Mucosa of stomach (tissue), 1 donor: ENCODE data around the gene PXDC1.

Source experiments
- H3K27me3 ChIP-seq: one replicate; pipeline ENCODE4 v1.7.0; 2013; ENCODE audit warnings: mild to moderate bottlenecking, low read length; ENCODE audit not compliant: control insufficient read depth, insufficient read depth
- H3K36me3 ChIP-seq: one replicate; pipeline ENCODE4 v1.7.0; 2013; ENCODE audit warnings: low read length; ENCODE audit not compliant: control insufficient read depth, insufficient read depth
- H3K4me1 ChIP-seq: one replicate; pipeline ENCODE4 v1.7.0; 2013; ENCODE audit warnings: mild to moderate bottlenecking, low read length; ENCODE audit not compliant: control insufficient read depth, insufficient read depth
- H3K4me3 ChIP-seq: one replicate; pipeline ENCODE4 v1.7.0; 2013; ENCODE audit warnings: low read length
- H3K9ac ChIP-seq: one replicate; pipeline ENCODE4 v1.7.0; 2013; ENCODE audit warnings: mild to moderate bottlenecking, low read length, moderate library complexity
- H3K9me3 ChIP-seq: one replicate; pipeline ENCODE4 v1.7.0; 2013; ENCODE audit warnings: mild to moderate bottlenecking, low read length, moderate library complexity; ENCODE audit not compliant: control insufficient read depth
- donor health status: Pancreatic carcinoma.

PXDC1 gene

DNA sequence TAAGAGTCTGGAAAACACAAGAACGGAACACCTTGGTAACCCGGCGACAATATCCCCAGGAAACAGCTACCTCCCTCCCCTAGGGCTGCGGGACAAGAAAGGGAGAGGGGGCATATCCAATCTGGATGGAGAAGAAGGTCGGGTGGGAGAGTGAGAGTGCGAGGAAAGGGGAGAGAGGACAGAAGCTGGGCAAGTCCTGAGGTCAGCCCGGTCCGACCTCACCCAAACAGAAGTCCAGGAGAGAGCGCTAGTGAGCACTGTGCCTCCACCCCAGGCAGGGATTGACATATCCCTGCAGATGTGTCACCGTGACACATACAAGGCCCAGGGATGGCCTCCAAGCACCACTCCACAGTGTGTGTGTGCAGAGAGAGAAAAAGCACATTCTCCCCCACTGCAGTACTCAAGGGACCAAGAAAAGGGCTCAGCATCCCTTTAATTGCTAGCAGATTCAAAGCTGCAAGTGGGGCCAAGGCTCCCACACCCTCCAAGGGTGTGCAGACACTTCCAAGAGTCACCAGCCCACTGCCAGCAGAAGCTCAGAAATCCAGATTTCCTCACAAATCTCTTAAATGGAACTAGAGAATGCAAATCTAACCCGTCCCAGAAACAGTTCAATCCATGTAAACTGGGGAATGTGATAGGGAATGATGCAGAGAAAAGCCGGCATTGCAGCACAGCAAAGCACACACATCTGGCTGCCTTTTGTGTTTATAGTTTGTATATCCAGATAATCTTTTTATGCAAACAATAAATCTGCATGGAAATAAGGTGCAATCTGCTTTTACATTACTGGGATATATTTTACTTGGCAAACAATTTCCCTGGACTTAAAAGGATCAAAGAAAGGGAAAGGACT lies 3.1 kb downstream of the PXDC1 start:
- Histone ChIP-seq H3K9me3 (no peaks in the 10 kb centered on the region), H3K4me1 (peaks cover 44% of the 10 kb centered on the region), H3K4me3 (no peak overlapping the region), H3K36me3 (peaks cover 5% of the 10 kb centered on the region), H3K9ac (peak overlapping the region; percentile 3), H3K27me3 (no peaks in the 10 kb centered on the region)

DNA sequence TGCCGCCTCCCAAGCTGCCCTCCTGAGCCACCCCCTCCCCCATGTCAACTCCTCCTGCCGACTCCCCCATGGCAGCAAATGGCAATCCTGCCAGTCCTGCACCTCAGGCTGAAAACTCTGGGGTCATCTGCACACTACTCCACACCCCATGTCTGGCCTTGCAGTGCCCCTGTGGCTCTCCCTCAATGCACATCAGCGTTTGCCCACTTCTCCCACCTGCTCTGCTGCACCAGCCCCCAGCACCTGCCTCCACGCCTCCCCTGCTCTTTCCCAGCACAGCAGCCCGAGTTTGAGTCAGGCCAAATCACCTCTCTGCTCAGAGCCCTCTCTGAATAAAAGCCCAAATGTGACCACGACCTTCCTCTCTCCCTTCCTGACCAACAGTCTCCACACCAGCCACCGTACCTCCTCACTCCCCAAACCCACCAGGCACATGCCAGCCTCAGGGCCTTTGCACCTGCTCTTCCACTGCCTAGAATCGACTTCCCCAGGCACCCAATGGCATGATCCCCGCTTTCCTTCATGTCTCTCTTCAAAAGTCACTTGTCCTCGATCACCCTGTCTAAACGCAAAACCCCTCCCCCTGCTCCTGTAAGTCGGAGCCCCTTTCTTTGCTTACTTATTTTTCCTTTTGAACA lies 4.3 kb downstream of the PXDC1 start:
- H3K9me3 ChIP-seq: no peaks in the 10 kb centered on the region
- peaks cover 55% of the 10 kb centered on the region for H3K4me1 ChIP-seq
- no peak overlapping the region for H3K4me3 ChIP-seq
- no peaks in the 10 kb centered on the region for H3K27me3 ChIP-seq
- H3K9ac ChIP-seq: no peak overlapping the region
- H3K36me3 ChIP-seq: peaks cover 5% of the 10 kb centered on the region

DNA sequence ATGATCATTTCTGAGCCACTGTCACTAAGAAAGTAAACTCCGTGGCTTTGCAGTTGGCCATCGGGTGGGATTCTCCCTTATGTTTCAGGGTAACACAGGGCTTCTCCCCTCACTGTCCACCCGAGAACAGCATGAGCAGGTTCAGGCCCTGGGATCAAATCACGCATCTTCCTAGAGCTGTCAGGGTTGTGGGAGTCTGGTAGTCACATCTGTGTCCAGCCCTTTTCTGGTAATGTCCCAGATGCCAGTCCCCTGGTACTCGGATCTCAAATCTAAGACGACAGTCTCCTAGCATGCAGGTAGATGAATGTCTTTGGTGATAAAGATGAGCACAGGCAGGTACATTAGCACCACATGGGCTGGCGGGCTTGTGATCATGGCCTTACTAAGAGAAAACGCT lies 4.8 kb downstream of the PXDC1 start:
- H3K36me3 ChIP-seq: peaks cover 5% of the 10 kb centered on the region
- H3K4me3 ChIP-seq: no peak overlapping the region
- H3K27me3 ChIP-seq: no peaks in the 10 kb centered on the region
- H3K4me1 ChIP-seq: peaks cover 59% of the 10 kb centered on the region
- no peak overlapping the region for H3K9ac ChIP-seq
- no peaks in the 10 kb centered on the region for H3K9me3 ChIP-seq

DNA sequence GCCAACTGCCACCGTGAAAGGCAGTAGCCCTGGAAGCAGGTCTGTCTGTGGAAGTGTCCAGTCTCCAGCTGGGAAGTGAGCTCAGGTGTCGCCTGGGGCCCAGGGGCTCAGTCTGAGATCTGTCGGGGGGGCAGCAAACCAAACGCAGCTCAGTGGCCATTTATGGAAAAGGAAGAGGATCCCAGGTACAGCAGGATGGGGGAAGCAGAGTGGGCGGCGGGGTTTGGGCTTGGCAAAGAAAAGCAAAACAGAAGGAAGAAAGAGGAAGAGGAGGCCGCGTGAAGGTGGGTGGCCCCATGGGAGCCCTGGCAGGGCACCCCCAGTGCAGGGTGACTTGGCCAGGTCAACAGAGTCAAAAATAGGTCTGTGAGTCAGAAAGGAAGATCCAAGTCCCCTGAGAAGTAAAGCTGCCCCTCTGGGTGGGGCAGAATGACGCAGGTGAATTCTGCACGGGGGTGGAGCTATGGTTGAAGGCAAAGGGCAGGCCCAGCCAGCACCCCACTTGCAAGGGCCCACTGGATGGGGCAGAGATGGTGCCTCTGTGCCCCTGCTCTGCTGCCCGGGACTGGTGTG lies 5.3 kb downstream of the PXDC1 start:
- H3K9me3 ChIP-seq: no peaks in the 10 kb centered on the region
- no peaks in the 10 kb centered on the region for H3K27me3 ChIP-seq
- H3K36me3 ChIP-seq: peaks cover 5% of the 10 kb centered on the region
- peaks cover 62% of the 10 kb centered on the region for H3K4me1 ChIP-seq
- H3K9ac ChIP-seq: no peak overlapping the region
- no peak overlapping the region for H3K4me3 ChIP-seq

DNA sequence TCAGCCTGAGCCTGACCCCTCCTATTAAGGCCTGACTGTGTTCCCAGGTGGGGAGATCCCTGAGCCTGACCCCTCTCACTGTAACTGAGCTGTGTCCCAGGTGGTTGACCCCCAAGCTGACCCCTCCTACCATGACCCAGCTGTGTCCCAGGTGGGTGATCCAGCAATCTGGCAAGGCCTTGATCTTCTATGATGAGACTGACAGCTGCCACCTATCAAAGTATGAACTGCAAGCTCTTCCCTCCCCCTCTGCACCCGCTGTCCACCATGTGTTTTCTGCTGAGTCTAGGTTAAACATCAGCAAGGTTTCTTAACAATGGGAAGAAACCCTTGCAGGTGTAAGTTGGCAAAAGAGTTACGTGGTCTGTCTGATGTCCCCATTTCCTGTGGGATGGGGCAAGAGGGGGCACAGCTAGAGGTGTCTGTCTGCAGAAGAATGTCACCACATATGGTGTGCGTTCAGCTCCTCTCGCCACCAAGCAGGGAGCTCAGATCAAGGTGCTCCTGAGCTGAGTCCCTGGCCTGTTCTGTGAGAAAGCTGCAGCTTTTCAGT lies 5.9 kb downstream of the PXDC1 start:
- Histone ChIP-seq H3K9ac (peak overlapping the region; percentile 3), H3K36me3 (peaks cover 5% of the 10 kb centered on the region), H3K9me3 (no peaks in the 10 kb centered on the region), H3K4me3 (no peak overlapping the region), H3K4me1 (peaks cover 68% of the 10 kb centered on the region), H3K27me3 (no peaks in the 10 kb centered on the region)

DNA sequence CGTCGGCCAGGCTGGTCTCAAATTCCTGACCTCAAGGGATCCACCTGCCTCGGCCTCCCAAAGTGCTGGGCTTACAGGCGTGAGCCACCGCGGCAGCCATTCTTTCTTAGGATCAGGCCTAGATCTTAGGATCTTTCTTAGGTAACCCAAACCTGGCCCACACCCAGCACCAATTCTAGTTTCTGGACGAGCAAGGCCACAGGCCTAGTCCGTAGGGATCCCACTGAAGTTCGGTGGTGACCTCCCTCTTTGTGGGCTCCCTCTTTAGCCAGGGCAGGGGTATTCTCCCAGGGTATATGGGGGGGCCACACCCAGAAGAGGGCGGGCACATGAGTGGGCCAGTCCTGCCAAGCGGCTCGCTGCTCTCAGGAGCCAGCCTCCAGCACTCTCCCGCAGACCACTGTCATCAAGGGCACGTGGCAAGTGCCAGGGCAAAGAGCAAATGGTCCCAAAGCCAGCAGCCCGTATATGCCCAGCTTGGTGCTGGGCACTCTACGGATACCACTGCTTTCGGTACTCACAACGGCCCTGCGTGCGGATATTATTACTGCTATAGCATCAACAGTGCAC lies 6.5 kb downstream of the PXDC1 start:
- H3K27me3 ChIP-seq: no peaks in the 10 kb centered on the region
- H3K4me3 ChIP-seq: no peak overlapping the region
- peaks cover 5% of the 10 kb centered on the region for H3K36me3 ChIP-seq
- peaks cover 73% of the 10 kb centered on the region for H3K4me1 ChIP-seq
- H3K9me3 ChIP-seq: no peaks in the 10 kb centered on the region
- H3K9ac ChIP-seq: no peak overlapping the region

DNA sequence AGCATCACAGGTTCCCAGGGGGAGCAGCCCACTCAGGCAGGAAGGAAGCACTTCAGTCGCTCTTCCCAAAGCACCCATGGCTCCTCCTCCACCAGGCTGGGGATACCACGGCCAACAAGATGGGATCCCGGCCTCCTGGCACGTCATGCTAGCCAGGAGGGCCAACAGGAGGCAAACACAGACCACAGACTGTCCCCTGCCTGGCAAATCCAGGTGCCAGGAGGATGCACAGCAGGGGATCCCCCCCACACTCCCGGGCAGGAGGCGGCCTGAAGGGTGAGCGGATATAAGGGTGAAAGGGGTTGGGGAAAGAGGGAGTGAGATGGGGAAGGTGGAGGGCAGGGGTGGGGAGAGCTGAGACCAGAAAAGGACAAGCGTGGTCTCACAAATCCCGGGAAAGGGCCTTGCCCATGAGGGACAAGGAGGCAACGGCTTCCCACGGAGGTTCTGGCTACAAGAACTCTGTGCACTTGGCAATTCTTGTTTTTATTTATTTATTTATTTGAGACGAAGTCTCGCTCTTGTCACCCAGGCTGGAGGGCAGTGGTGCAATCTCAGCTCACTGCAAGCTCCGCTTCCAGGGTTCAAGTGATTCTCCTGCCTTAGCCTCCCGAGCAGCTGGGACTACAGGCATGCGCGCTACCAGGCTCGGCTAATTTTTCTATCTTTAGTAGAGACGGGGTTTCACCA lies 7.2 kb downstream of the PXDC1 start:
- no peaks in the 10 kb centered on the region for H3K27me3 ChIP-seq
- H3K4me1 ChIP-seq: peaks cover 68% of the 10 kb centered on the region
- H3K9ac ChIP-seq: no peak overlapping the region
- H3K4me3 ChIP-seq: no peak overlapping the region
- no peaks in the 10 kb centered on the region for H3K9me3 ChIP-seq
- H3K36me3 ChIP-seq: peaks cover 5% of the 10 kb centered on the region

DNA sequence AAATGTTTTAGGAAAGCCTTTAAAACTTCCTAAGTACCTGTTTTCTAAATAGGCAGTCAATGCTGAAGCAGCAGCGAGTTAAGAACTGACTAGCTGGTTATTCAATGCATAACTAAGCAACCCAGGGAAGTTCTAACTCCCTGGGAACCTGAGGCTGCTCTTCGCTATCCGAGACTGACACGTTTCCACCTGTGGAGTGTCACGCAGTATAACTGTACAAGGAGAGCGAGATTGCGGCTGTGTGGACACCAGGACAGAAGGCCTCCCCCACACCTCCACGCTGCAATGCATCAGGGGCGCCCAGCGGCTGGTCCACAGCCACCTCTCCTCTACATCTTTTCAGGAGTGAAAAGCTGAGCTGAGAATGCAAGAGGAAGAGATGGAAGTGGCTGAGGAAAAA lies 8.0 kb downstream of the PXDC1 start:
- Histone ChIP-seq H3K36me3 (peaks cover 5% of the 10 kb centered on the region), H3K27me3 (no peaks in the 10 kb centered on the region), H3K9ac (no peak overlapping the region), H3K4me3 (no peak overlapping the region), H3K9me3 (no peaks in the 10 kb centered on the region), H3K4me1 (peaks cover 60% of the 10 kb centered on the region)

DNA sequence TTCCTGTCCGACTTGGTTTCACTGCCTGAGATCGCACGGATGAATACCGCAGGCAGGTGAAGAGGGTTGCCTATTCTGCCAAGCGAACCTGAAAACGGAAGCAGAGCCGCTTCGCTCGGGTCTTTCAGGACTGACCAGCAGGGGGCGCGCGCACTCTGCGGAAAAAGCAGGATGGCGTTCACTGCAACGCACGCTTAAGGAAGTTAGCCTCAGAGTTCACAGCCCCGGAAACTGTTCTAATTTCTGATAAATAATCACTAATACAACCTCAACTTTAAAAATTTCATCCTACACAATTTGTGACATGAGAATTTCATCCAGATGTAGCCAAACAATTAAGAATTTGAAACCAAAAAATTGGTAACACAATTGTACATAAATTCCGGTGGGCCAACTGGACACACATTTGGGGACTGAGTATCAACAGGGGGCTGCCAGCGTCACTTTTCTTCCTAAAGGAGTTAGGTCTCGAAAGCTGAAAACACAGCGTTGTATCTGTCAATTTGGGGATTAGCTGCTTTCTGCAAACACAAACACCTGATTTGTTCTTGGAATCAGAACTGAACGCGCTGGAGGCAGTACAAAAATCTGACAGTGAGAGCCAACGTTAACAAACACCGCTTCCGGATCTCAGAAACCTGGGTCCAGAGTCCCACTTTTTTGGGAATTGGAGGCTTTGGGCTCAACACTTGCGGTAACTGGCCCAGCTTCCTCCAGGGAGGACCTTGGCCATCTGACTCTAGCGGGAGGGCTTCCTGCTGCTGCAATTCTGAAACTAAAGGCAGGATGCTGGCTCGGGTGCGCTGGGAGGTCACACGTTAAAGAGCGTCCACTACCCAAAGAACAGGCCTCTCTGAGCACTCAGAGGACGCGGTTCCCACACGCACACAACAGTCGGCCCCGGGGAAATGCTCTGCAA lies 8.8 kb downstream of the PXDC1 start:
- H3K4me3 ChIP-seq: no peak overlapping the region
- peaks cover 5% of the 10 kb centered on the region for H3K36me3 ChIP-seq
- H3K27me3 ChIP-seq: no peaks in the 10 kb centered on the region
- H3K4me1 ChIP-seq: peaks cover 51% of the 10 kb centered on the region
- H3K9ac ChIP-seq: peak overlapping the region; percentile 22
- no peaks in the 10 kb centered on the region for H3K9me3 ChIP-seq

DNA sequence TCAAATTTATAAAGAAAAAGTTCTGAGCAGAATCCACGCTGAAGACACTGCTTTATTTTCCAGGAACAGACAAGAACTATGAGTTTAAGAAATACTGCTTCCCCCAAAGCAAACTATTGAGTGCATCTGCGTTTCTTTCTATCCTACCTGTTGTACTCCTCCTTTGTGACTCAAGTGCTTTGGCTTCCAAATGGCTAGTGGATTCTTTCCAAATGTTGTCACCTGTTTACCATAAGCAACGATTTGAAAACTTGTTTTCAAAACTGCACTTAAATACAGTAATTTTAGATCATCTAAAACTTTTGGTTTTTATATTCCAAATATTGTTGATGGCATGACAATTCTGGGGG lies 9.5 kb downstream of the PXDC1 start:
- no peak overlapping the region for H3K4me3 ChIP-seq

DNA sequence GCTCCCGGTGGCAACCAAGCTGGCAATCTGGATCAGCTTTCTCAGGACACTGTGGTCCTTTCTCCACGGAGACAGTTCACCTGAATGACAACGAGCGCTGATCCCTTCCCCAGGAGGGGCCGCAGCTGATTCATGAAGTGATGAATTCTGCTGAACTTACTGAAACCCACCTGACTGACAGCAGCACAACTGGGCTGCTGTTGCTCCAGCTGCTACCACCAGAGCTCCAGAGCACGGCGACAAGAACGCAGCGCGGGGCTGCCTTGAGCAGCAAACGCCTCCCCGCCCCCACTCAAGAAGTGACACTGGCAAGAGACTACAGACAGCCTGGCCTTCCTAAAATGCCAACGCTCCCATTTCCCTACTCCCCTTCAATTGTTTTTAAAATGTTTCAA lies 10.0 kb downstream of the PXDC1 start:
- no peaks in the 10 kb centered on the region for H3K9me3 ChIP-seq
- no peak overlapping the region for H3K9ac ChIP-seq
- peaks cover 40% of the 10 kb centered on the region for H3K4me1 ChIP-seq
- H3K27me3 ChIP-seq: no peaks in the 10 kb centered on the region
- H3K36me3 ChIP-seq: peaks cover 7% of the 10 kb centered on the region
- H3K4me3 ChIP-seq: no peak overlapping the region

More for the DNA sequence above, 9.5 kb downstream of the PXDC1 start:
- Histone ChIP-seq H3K9me3 (no peaks in the 10 kb centered on the region), H3K36me3 (peaks cover 5% of the 10 kb centered on the region), H3K9ac (no peak overlapping the region), H3K27me3 (no peaks in the 10 kb centered on the region), H3K4me1 (peaks cover 46% of the 10 kb centered on the region)
